Activated gamma-delta T cell treated with Interleukin-2 at 50 U/mL for 16 hours (primary cell): ENCODE results near the gene RALGAPA2.
"Not testable (repeated sequence)": the region's sequence is repeated elsewhere in the genome, so short reads cannot be mapped to it uniquely, and the experiment has no call there.

Source experiments
- DNase-seq: peaks from one replicate; pipeline ENCODE4 v3.0.0-alpha.2; 2020

The RALGAPA2 gene

GRCh38 chr20:20567712-20568111, 144.7 kb downstream of the RALGAPA2 start:
- no peak for DNase-seq

- no peak for DNase-seq
These were observed 145.9 kb downstream of the RALGAPA2 start for GRCh38 chr20:20566516-20566915.

GRCh38 chr20:20564279-20564678, 148.2 kb downstream of the RALGAPA2 start:
- DNase-seq = no peak

- DNase-seq = no peak
These were observed 149.9 kb downstream of the RALGAPA2 start for GRCh38 chr20:20562507-20562906.

GRCh38 chr20:20561841-20562240, 150.6 kb downstream of the RALGAPA2 start:
- no peak for DNase-seq

GRCh38 chr20:20561172-20561571, 151.3 kb downstream of the RALGAPA2 start:
- no peak for DNase-seq

GRCh38 chr20:20557406-20557805, 155.0 kb downstream of the RALGAPA2 start:
- DNase-seq = no peak

- DNase-seq = no peak
These were observed 156.6 kb downstream of the RALGAPA2 start for GRCh38 chr20:20555838-20556237.

GRCh38 chr20:20554951-20555350, 157.5 kb downstream of the RALGAPA2 start:
- no peak for DNase-seq

GRCh38 chr20:20553541-20553940, 158.9 kb downstream of the RALGAPA2 start:
- DNase-seq = no peak

- DNase-seq = no peak
These were observed 160.4 kb downstream of the RALGAPA2 start for GRCh38 chr20:20552076-20552475.

GRCh38 chr20:20551409-20551808, 161.0 kb downstream of the RALGAPA2 start:
- DNase-seq = no peak

GRCh38 chr20:20549704-20550103, 162.7 kb downstream of the RALGAPA2 start:
- no peak for DNase-seq

- DNase-seq = no peak
These were observed 163.2 kb downstream of the RALGAPA2 start for GRCh38 chr20:20549267-20549612.

GRCh38 chr20:20548527-20549266, 163.7 kb downstream of the RALGAPA2 start:
- DNase-seq = no peak

- DNase-seq = no peak
These were observed 164.6 kb downstream of the RALGAPA2 start for GRCh38 chr20:20547876-20548266.

GRCh38 chr20:20547221-20547875, 165.1 kb downstream of the RALGAPA2 start:
- no peak for DNase-seq

GRCh38 chr20:20546402-20546801, 166.0 kb downstream of the RALGAPA2 start:
- DNase-seq = no peak

- DNase-seq = not testable (repeated sequence)
These were observed 169.1 kb downstream of the RALGAPA2 start for GRCh38 chr20:20543348-20543747.

- DNase-seq = no peak
These were observed 176.1 kb downstream of the RALGAPA2 start for GRCh38 chr20:20536240-20536933.

- DNase-seq = no peak
These were observed 177.4 kb downstream of the RALGAPA2 start for GRCh38 chr20:20535051-20535450.

- no peak for DNase-seq
These were observed 181.2 kb downstream of the RALGAPA2 start for GRCh38 chr20:20531283-20531682.

GRCh38 chr20:20530428-20531151, 181.9 kb downstream of the RALGAPA2 start:
- no peak for DNase-seq
